A549 (cell line): ENCODE measurements around the gene CNTNAP1.

Experiments used
- E2F6 ChIP-seq: IDR thresholded peaks from 2 replicates; pipeline ENCODE4 v1.6.1; 2012; ENCODE audit warnings: low read depth, borderline replicate concordance
- EP300 ChIP-seq, 2 experiments: fragments of >200 bp; sonication (Bioruptor Twin); formaldehyde crosslinking; IDR thresholded peaks; 2 replicates in 1 of 2; 3 replicates in 1 of 2; pipeline ENCODE4 v1.6.1; 2016 to 2017
- POLR2A ChIP-seq: IDR thresholded peaks from 2 replicates; pipeline ENCODE4 v1.6.1; 2012; ENCODE audit warnings: mild to moderate bottlenecking, low read length
- RFX5 ChIP-seq: fragments of 450-650 bp; IDR thresholded peaks from 2 replicates; pipeline ENCODE4 v1.7.1; 2014; ENCODE audit warnings: antibody characterized with exemption, mild to moderate bottlenecking, moderate library complexity
- SMC3 ChIP-seq: fragments of >200 bp; sonication (Bioruptor Twin); formaldehyde crosslinking; IDR thresholded peaks from 3 replicates; pipeline ENCODE4 v1.6.1; 2018; ENCODE audit warnings: inconsistent platforms
- USF2 ChIP-seq: fragments of 450-650 bp; IDR thresholded peaks from 2 replicates; pipeline ENCODE4 v1.6.1; 2014; ENCODE audit warnings: antibody characterized with exemption
- TF ChIP-seq, protein P1 (sequence below): fragments of >200 bp; sonication (Bioruptor Twin); formaldehyde crosslinking; IDR thresholded peaks from 3 replicates; pipeline ENCODE4 v1.5.1; 2016

- TF ChIP-seq USF2 (no peak), EP300 (IDR thresholded peaks at IDR 0.05) (no peak), POLR2A (no peak), RFX5 (no peak), SMC3 (no peak), E2F6 (no peak)
- TF ChIP-seq, protein P1, sequence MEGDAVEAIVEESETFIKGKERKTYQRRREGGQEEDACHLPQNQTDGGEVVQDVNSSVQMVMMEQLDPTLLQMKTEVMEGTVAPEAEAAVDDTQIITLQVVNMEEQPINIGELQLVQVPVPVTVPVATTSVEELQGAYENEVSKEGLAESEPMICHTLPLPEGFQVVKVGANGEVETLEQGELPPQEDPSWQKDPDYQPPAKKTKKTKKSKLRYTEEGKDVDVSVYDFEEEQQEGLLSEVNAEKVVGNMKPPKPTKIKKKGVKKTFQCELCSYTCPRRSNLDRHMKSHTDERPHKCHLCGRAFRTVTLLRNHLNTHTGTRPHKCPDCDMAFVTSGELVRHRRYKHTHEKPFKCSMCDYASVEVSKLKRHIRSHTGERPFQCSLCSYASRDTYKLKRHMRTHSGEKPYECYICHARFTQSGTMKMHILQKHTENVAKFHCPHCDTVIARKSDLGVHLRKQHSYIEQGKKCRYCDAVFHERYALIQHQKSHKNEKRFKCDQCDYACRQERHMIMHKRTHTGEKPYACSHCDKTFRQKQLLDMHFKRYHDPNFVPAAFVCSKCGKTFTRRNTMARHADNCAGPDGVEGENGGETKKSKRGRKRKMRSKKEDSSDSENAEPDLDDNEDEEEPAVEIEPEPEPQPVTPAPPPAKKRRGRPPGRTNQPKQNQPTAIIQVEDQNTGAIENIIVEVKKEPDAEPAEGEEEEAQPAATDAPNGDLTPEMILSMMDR: no peak
Measured at GRCh38 chr17:42685831-42686230, 3.5 kb downstream of the CNTNAP1 start.
